ENCODE results near the gene USP6. TPM values are rescaled to one million over a fixed set of nuclear protein-coding genes. Genes with fewer than 3 reads are reported as not detected.
"Not testable (repeated sequence)": the region's sequence is repeated elsewhere in the genome, so short reads cannot be mapped to it uniquely, and the experiment has no call there.

The USP6 gene
- total and polyA plus RNA-seq, 2 experiments from 2014 or later: 0.07 to 0.11 TPM

GRCh38 chr17:5127910-5128309 lies 12.1 kb downstream of the USP6 start:
- Histone ChIP-seq H3K9me3 (ENCODE audit: low read depth) (no peaks in the 10 kb centered on the region), H3K79me2 (no peaks in the 10 kb centered on the region), H3K36me3 (replicated peaks; ENCODE audit: insufficient read depth, low read depth) (no peaks in the 10 kb centered on the region), H3K4me1 (ENCODE audit: insufficient read depth) (no peaks in the 10 kb centered on the region), H4K20me1 (ENCODE audit: insufficient read depth, poor library complexity, severe bottlenecking) (no peaks in the 10 kb centered on the region), H3K9me2 (replicated peaks; ENCODE audit: insufficient read depth) (no peaks in the 10 kb centered on the region), H3K4me3 (no peak overlapping the region), H2AFZ (no peak overlapping the region), H3K27ac (no peak overlapping the region), H3K4me2 (no peak overlapping the region), H3K27me3 (no peaks in the 10 kb centered on the region)
- no peak for DNase-seq (ENCODE audit: low spot score)
- TF ChIP-seq EZH2phosphoT487 (IDR thresholded peaks at IDR 0.05; ENCODE audit: low read depth, severe bottlenecking, unreplicated experiment): no peak
- TF ChIP-seq EZH2 (IDR thresholded peaks at IDR 0.05; ENCODE audit: borderline replicate concordance): no peak
- no peak for TF ChIP-seq CTCF (IDR thresholded peaks at IDR 0.05; ENCODE audit: poor library complexity)
- 87% methylated on average over 4 of the region's 4 CpGs for WGBS (ENCODE audit: low lambda C conversion rate, missing lambda C conversion rate)

GRCh38 chr17:5128387-5128786 lies 12.6 kb downstream of the USP6 start:
- not testable (repeated sequence) for H3K4me1 ChIP-seq (ENCODE audit: insufficient read depth); H3K27ac ChIP-seq; H3K36me3 ChIP-seq (replicated peaks; ENCODE audit: insufficient read depth, low read depth); H3K4me3 ChIP-seq; H3K9me2 ChIP-seq (replicated peaks; ENCODE audit: insufficient read depth); H3K4me2 ChIP-seq; H2AFZ ChIP-seq; DNase-seq (ENCODE audit: low spot score); H4K20me1 ChIP-seq (ENCODE audit: insufficient read depth, poor library complexity, severe bottlenecking); H3K79me2 ChIP-seq; H3K9me3 ChIP-seq (ENCODE audit: low read depth); H3K27me3 ChIP-seq
- 88% methylated on average over 8 of the region's 8 CpGs for WGBS (ENCODE audit: low lambda C conversion rate, missing lambda C conversion rate)

- Histone ChIP-seq H2AFZ (no peak overlapping the region), H3K9me3 (ENCODE audit: low read depth) (no peaks in the 10 kb centered on the region), H3K4me2 (no peak overlapping the region), H3K79me2 (no peaks in the 10 kb centered on the region), H4K20me1 (ENCODE audit: insufficient read depth, poor library complexity, severe bottlenecking) (no peaks in the 10 kb centered on the region), H3K27ac (no peak overlapping the region), H3K27me3 (no peaks in the 10 kb centered on the region), H3K9me2 (replicated peaks; ENCODE audit: insufficient read depth) (no peaks in the 10 kb centered on the region), H3K4me3 (no peak overlapping the region), H3K36me3 (replicated peaks; ENCODE audit: insufficient read depth, low read depth) (no peaks in the 10 kb centered on the region), H3K4me1 (ENCODE audit: insufficient read depth) (no peaks in the 10 kb centered on the region)
- no peak for DNase-seq (ENCODE audit: low spot score)
- 86% methylated on average over 10 of the region's 11 CpGs for WGBS (ENCODE audit: low lambda C conversion rate, missing lambda C conversion rate)
- no peak for TF ChIP-seq EZH2 (IDR thresholded peaks at IDR 0.05; ENCODE audit: borderline replicate concordance)
- no peak for TF ChIP-seq CTCF (IDR thresholded peaks at IDR 0.05; ENCODE audit: poor library complexity)
- no peak for TF ChIP-seq EZH2phosphoT487 (IDR thresholded peaks at IDR 0.05; ENCODE audit: low read depth, severe bottlenecking, unreplicated experiment)
Observed at GRCh38 chr17:5128905-5129535, 13.2 kb downstream of the USP6 start.

GRCh38 chr17:5129770-5130169 lies 13.9 kb downstream of the USP6 start:
- 94% methylated on average over 8 of the region's 8 CpGs for WGBS (ENCODE audit: low lambda C conversion rate, missing lambda C conversion rate)
- not testable (repeated sequence) for H3K4me1 ChIP-seq (ENCODE audit: insufficient read depth); H3K9me3 ChIP-seq (ENCODE audit: low read depth); H3K4me3 ChIP-seq; H3K9me2 ChIP-seq (replicated peaks; ENCODE audit: insufficient read depth); H3K36me3 ChIP-seq (replicated peaks; ENCODE audit: insufficient read depth, low read depth); H3K27me3 ChIP-seq; H3K27ac ChIP-seq; H2AFZ ChIP-seq; H3K4me2 ChIP-seq; H4K20me1 ChIP-seq (ENCODE audit: insufficient read depth, poor library complexity, severe bottlenecking); H3K79me2 ChIP-seq; DNase-seq (ENCODE audit: low spot score)

GRCh38 chr17:5130261-5130660 lies 14.4 kb downstream of the USP6 start:
- not testable (repeated sequence) for H3K27ac ChIP-seq; DNase-seq (ENCODE audit: low spot score); H3K9me3 ChIP-seq (ENCODE audit: low read depth)

GRCh38 chr17:5130687-5131086 lies 14.9 kb downstream of the USP6 start:
- 93% methylated on average over 5 of the region's 5 CpGs for WGBS (ENCODE audit: low lambda C conversion rate, missing lambda C conversion rate)
- not testable (repeated sequence) for H3K9me2 ChIP-seq (replicated peaks; ENCODE audit: insufficient read depth); DNase-seq (ENCODE audit: low spot score); H3K36me3 ChIP-seq (replicated peaks; ENCODE audit: insufficient read depth, low read depth); H3K27me3 ChIP-seq; H3K4me3 ChIP-seq; H2AFZ ChIP-seq; H4K20me1 ChIP-seq (ENCODE audit: insufficient read depth, poor library complexity, severe bottlenecking); H3K4me2 ChIP-seq; H3K79me2 ChIP-seq; H3K27ac ChIP-seq; H3K4me1 ChIP-seq (ENCODE audit: insufficient read depth); H3K9me3 ChIP-seq (ENCODE audit: low read depth)

More at GRCh38 chr17:5130261-5130660, 14.4 kb downstream of the USP6 start:
- not testable (repeated sequence) for H3K79me2 ChIP-seq; H3K36me3 ChIP-seq (replicated peaks; ENCODE audit: insufficient read depth, low read depth); H4K20me1 ChIP-seq (ENCODE audit: insufficient read depth, poor library complexity, severe bottlenecking); H3K4me3 ChIP-seq; H3K9me2 ChIP-seq (replicated peaks; ENCODE audit: insufficient read depth); H3K4me2 ChIP-seq; H3K27me3 ChIP-seq; H3K4me1 ChIP-seq (ENCODE audit: insufficient read depth); H2AFZ ChIP-seq
- 90% methylated on average over 10 of the region's 10 CpGs for WGBS (ENCODE audit: low lambda C conversion rate, missing lambda C conversion rate)

All from hepatocyte (in vitro differentiated cells).